ENCODE results near the gene PCA3. TPM values are rescaled to one million over a fixed set of nuclear protein-coding genes. Genes with fewer than 3 reads are reported as not detected.

PCA3 gene
- total and polyA plus RNA-seq, 10 of the 15 experiments (the other 5 are each of a cell fraction or from before 2014, with no cell fraction given) = 0.05 TPM; not detected in 9

- Histone ChIP-seq H3K9me3 (replicated peaks; ENCODE audit: control insufficient read depth, insufficient read depth, low read length) (no peaks in the 10 kb centered on the region), H3K27ac (ENCODE audit: control insufficient read depth, insufficient read depth) (no peak overlapping the region), H3K27me3 (replicated peaks in 1 of 2; ENCODE audit: control insufficient read depth in 2 of 2, insufficient read depth in 2 of 2, low read length in 1 of 2) (no peaks in the 10 kb centered on the region; a peak in 1 of 4 replicates), H3K36me3 (ENCODE audit: control insufficient read depth in 2 of 2, insufficient read depth in 2 of 2, low read length in 1 of 2) (no peaks in the 10 kb centered on the region), H3K4me3 (no peak overlapping the region), H3K4me1 (ENCODE audit: control insufficient read depth, insufficient read depth, low read length) (no peaks in the 10 kb centered on the region), H2AFZ (ENCODE audit: control insufficient read depth, low read depth, low read length) (no peak overlapping the region), H3K79me2 (ENCODE audit: control insufficient read depth, insufficient read depth, low read length) (no peaks in the 10 kb centered on the region), H3K4me2 (ENCODE audit: control insufficient read depth, insufficient read depth) (no peak overlapping the region), H4K20me1 (ENCODE audit: control insufficient read depth, insufficient read depth) (no peaks in the 10 kb centered on the region), H3K9ac (ENCODE audit: control insufficient read depth, insufficient read depth, low read length) (no peak overlapping the region)
- SMC1A ChIA-PET (ENCODE audit: uncharacterized antibody, unreplicated experiment) = interaction anchor here (0.7 to 1.6 kb wide), 6 partner anchors 9 to 341 kb away, joined by 3 to 8 read pairs (median 4); no protein-coding TSS in a partner anchor
- TF ChIP-seq BACH1 (IDR thresholded peaks at IDR 0.05; ENCODE audit: borderline replicate concordance) (no peak), ZNF24 (IDR thresholded peaks at IDR 0.05) (no peak), ZBTB4 (CRISPR knock-in tag; IDR thresholded peaks at IDR 0.05) (no peak), RB1 (IDR thresholded peaks at IDR 0.05; ENCODE audit: borderline replicate concordance) (no peak), YBX1 (IDR thresholded peaks at IDR 0.05) (no peak), SMARCA5 (IDR thresholded peaks at IDR 0.05) (no peak), RAD21 (IDR thresholded peaks at IDR 0.05; ENCODE audit: insufficient read depth, low read depth, low read length) (peak; percentile 95), PRDM15 (CRISPR knock-in tag; IDR thresholded peaks at IDR 0.05) (no peak), CTCF (IDR thresholded peaks at IDR 0.05 in 2 of 3, conservative IDR thresholded peaks at IDR 0.05 in 1 of 3; ENCODE audit: control insufficient read depth in 2 of 3, extremely low read depth in 1 of 3, insufficient read depth in 1 of 3, low read depth in 3 of 3, low read length in 3 of 3) (peak; percentile 78 to 92 (median 88)), SMC3 (IDR thresholded peaks at IDR 0.05; ENCODE audit: borderline replicate concordance, low read length) (peak; percentile 92; the same call in 1 of the 2 replicates), MLLT1 (IDR thresholded peaks at IDR 0.05) (no peak)
- DNase-seq (ENCODE audit: low read depth, low spot score) (no peak), ATAC-seq (peak; percentile 85), FAIRE-seq (peak; percentile 75)
- POLR2A ChIA-PET = no interaction called here
- no TSS peak for BruUV-seq (replicated peaks)
- CTCF ChIA-PET = interaction anchor here (0.9 to 5.3 kb wide), 11 partner anchors 49 to 341 kb away, joined by 3 to 56 read pairs (median 4); no protein-coding TSS in a partner anchor
- WGBS (ENCODE audit: insufficient coverage, insufficient replicate concordance, low lambda C conversion rate, missing lambda C conversion rate) = 24% methylated on average over 2 of the region's 2 CpGs
- intact Hi-C loops (cut with micrococcal nuclease; ENCODE audit: unreplicated experiment) (loop anchor here (1.0 kb wide), 3 partner anchors 177 to 341 kb away; no protein-coding TSS in a partner anchor), in situ Hi-C loops (cut with MboI) (loop anchor here (25.0 kb wide), 1 partner anchor 352 kb away; no protein-coding TSS in a partner anchor)
- RAD21 ChIA-PET (ENCODE audit: unreplicated experiment) = interaction anchor here (1.0 to 3.6 kb wide), 5 partner anchors 176 to 340 kb away, joined by 5 to 17 read pairs (median 8); no protein-coding TSS in a partner anchor
Observed at GRCh38 chr9:76810377-76810957, 46.2 kb downstream of the PCA3 start.

Measured in GM12878 (cell line).